ENCODE results near the gene RXRG. TPM values are rescaled to one million over a fixed set of nuclear protein-coding genes. Genes with fewer than 3 reads are reported as not detected.

RXRG gene
- polyA plus RNA-seq, 1 donor (not counting 4 experiments of a cell fraction or from before 2014, with no cell fraction given), result not detected

GRCh38 chr1:165416876-165417275 lies 28.1 kb downstream of the RXRG start:
- no peak overlapping the region for H3K4me2 ChIP-seq (ENCODE audit: control insufficient read depth, extremely low read depth, insufficient read depth, low read depth, low read length)
- H3K4me3 ChIP-seq (ENCODE audit: control insufficient read depth in 2 of 3, extremely low read depth in 1 of 3, insufficient read depth in 2 of 3, low read depth in 1 of 3, low read length in 3 of 3), result no peak overlapping the region
- H3K79me2 ChIP-seq (ENCODE audit: control insufficient read depth, insufficient read depth, low read length), result no peaks in the 10 kb centered on the region
- H3K9ac ChIP-seq (ENCODE audit: control insufficient read depth, extremely low read depth, insufficient read depth, low read length), result no peak overlapping the region
- H3K27ac ChIP-seq (ENCODE audit: control insufficient read depth, insufficient read depth, low read length), result no peak overlapping the region
- dilution Hi-C loops (cut with MboI; ENCODE audit: extremely low pct_ligation_motif_present, low sequenced_read_pairs), result no loop called here
- H3K9me3 ChIP-seq (ENCODE audit: control insufficient read depth, low read depth, low read length), result no peaks in the 10 kb centered on the region
- no peak overlapping the region for H2AFZ ChIP-seq (ENCODE audit: control insufficient read depth, low read length)
- DNase-seq (ENCODE audit: low read depth, low spot score), result no peak
- H3K36me3 ChIP-seq (ENCODE audit: control insufficient read depth in 2 of 2, extremely low read depth in 1 of 2, insufficient read depth in 2 of 2, low read length in 2 of 2), result no peaks in the 10 kb centered on the region
- H3K4me1 ChIP-seq (ENCODE audit: control insufficient read depth, extremely low read depth, insufficient read depth, low read length), result peaks cover 17% of the 10 kb centered on the region
- FAIRE-seq, result no peak
- H4K20me1 ChIP-seq (ENCODE audit: control insufficient read depth, extremely low read depth, insufficient read depth, low read length), result no peaks in the 10 kb centered on the region
- no peak for TF ChIP-seq EZH2 (IDR thresholded peaks at IDR 0.05; ENCODE audit: low read length)
- TF ChIP-seq, protein P1, sequence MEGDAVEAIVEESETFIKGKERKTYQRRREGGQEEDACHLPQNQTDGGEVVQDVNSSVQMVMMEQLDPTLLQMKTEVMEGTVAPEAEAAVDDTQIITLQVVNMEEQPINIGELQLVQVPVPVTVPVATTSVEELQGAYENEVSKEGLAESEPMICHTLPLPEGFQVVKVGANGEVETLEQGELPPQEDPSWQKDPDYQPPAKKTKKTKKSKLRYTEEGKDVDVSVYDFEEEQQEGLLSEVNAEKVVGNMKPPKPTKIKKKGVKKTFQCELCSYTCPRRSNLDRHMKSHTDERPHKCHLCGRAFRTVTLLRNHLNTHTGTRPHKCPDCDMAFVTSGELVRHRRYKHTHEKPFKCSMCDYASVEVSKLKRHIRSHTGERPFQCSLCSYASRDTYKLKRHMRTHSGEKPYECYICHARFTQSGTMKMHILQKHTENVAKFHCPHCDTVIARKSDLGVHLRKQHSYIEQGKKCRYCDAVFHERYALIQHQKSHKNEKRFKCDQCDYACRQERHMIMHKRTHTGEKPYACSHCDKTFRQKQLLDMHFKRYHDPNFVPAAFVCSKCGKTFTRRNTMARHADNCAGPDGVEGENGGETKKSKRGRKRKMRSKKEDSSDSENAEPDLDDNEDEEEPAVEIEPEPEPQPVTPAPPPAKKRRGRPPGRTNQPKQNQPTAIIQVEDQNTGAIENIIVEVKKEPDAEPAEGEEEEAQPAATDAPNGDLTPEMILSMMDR (optimal IDR thresholded peaks at IDR 0.05 in 1 of 3, IDR thresholded peaks at IDR 0.05 in 1 of 3, conservative IDR thresholded peaks at IDR 0.05 in 1 of 3; ENCODE audit: extremely low read depth in 1 of 3, insufficient read depth in 2 of 3, low read length in 3 of 3), result no peak
- peaks cover 4% of the 10 kb centered on the region for H3K27me3 ChIP-seq (ENCODE audit: control insufficient read depth, extremely low read depth, insufficient read depth, low read length)
- H3K9me1 ChIP-seq (ENCODE audit: control insufficient read depth, extremely low read depth, insufficient read depth, low read length), result no peaks in the 10 kb centered on the region

GRCh38 chr1:165415068-165415467 lies 29.9 kb downstream of the RXRG start:
- H3K27me3 ChIP-seq (ENCODE audit: control insufficient read depth, extremely low read depth, insufficient read depth, low read length), result peaks cover 13% of the 10 kb centered on the region
- no peak overlapping the region for H3K27ac ChIP-seq (ENCODE audit: control insufficient read depth, insufficient read depth, low read length)
- DNase-seq (ENCODE audit: low read depth, low spot score) (no peak), FAIRE-seq (no peak)
- no peaks in the 10 kb centered on the region for H3K36me3 ChIP-seq (ENCODE audit: control insufficient read depth in 2 of 2, extremely low read depth in 1 of 2, insufficient read depth in 2 of 2, low read length in 2 of 2)
- H3K4me1 ChIP-seq (ENCODE audit: control insufficient read depth, extremely low read depth, insufficient read depth, low read length), result peaks cover 4% of the 10 kb centered on the region
- no peak overlapping the region for H3K9ac ChIP-seq (ENCODE audit: control insufficient read depth, extremely low read depth, insufficient read depth, low read length)
- H4K20me1 ChIP-seq (ENCODE audit: control insufficient read depth, extremely low read depth, insufficient read depth, low read length), result no peaks in the 10 kb centered on the region
- TF ChIP-seq EZH2 (IDR thresholded peaks at IDR 0.05; ENCODE audit: low read length), result no peak
- no peak overlapping the region for H2AFZ ChIP-seq (ENCODE audit: control insufficient read depth, low read length)
- no peaks in the 10 kb centered on the region for H3K79me2 ChIP-seq (ENCODE audit: control insufficient read depth, insufficient read depth, low read length)
- no peak overlapping the region for H3K4me2 ChIP-seq (ENCODE audit: control insufficient read depth, extremely low read depth, insufficient read depth, low read depth, low read length)
- no peaks in the 10 kb centered on the region for H3K9me3 ChIP-seq (ENCODE audit: control insufficient read depth, low read depth, low read length)
- no peaks in the 10 kb centered on the region for H3K9me1 ChIP-seq (ENCODE audit: control insufficient read depth, extremely low read depth, insufficient read depth, low read length)
- no peak overlapping the region for H3K4me3 ChIP-seq (ENCODE audit: control insufficient read depth in 2 of 3, extremely low read depth in 1 of 3, insufficient read depth in 2 of 3, low read depth in 1 of 3, low read length in 3 of 3)
- dilution Hi-C loops (cut with MboI; ENCODE audit: extremely low pct_ligation_motif_present, low sequenced_read_pairs), result no loop called here

GRCh38 chr1:165414620-165415019 lies 30.3 kb downstream of the RXRG start:
- no peaks in the 10 kb centered on the region for H3K9me1 ChIP-seq (ENCODE audit: control insufficient read depth, extremely low read depth, insufficient read depth, low read length)
- TF ChIP-seq, protein P1 (optimal IDR thresholded peaks at IDR 0.05 in 1 of 3, IDR thresholded peaks at IDR 0.05 in 1 of 3, conservative IDR thresholded peaks at IDR 0.05 in 1 of 3; ENCODE audit: extremely low read depth in 1 of 3, insufficient read depth in 2 of 3, low read length in 3 of 3), result no peak
- no peak for TF ChIP-seq EZH2 (IDR thresholded peaks at IDR 0.05; ENCODE audit: low read length)

More at GRCh38 chr1:165414620-165415019, 30.3 kb downstream of the RXRG start:
- H3K27ac ChIP-seq (ENCODE audit: control insufficient read depth, insufficient read depth, low read length), result no peak overlapping the region
- dilution Hi-C loops (cut with MboI; ENCODE audit: extremely low pct_ligation_motif_present, low sequenced_read_pairs), result no loop called here
- DNase-seq (ENCODE audit: low read depth, low spot score) (no peak), FAIRE-seq (no peak)
- H3K9ac ChIP-seq (ENCODE audit: control insufficient read depth, extremely low read depth, insufficient read depth, low read length), result no peak overlapping the region
- H2AFZ ChIP-seq (ENCODE audit: control insufficient read depth, low read length), result no peak overlapping the region
- no peaks in the 10 kb centered on the region for H4K20me1 ChIP-seq (ENCODE audit: control insufficient read depth, extremely low read depth, insufficient read depth, low read length)
- H3K36me3 ChIP-seq (ENCODE audit: control insufficient read depth in 2 of 2, extremely low read depth in 1 of 2, insufficient read depth in 2 of 2, low read length in 2 of 2), result no peaks in the 10 kb centered on the region
- H3K79me2 ChIP-seq (ENCODE audit: control insufficient read depth, insufficient read depth, low read length), result no peaks in the 10 kb centered on the region
- no peak overlapping the region for H3K4me2 ChIP-seq (ENCODE audit: control insufficient read depth, extremely low read depth, insufficient read depth, low read depth, low read length)
- no peaks in the 10 kb centered on the region for H3K9me3 ChIP-seq (ENCODE audit: control insufficient read depth, low read depth, low read length)
- H3K4me1 ChIP-seq (ENCODE audit: control insufficient read depth, extremely low read depth, insufficient read depth, low read length), result no peaks in the 10 kb centered on the region
- H3K4me3 ChIP-seq (ENCODE audit: control insufficient read depth in 2 of 3, extremely low read depth in 1 of 3, insufficient read depth in 2 of 3, low read depth in 1 of 3, low read length in 3 of 3), result no peak overlapping the region
- peaks cover 14% of the 10 kb centered on the region for H3K27me3 ChIP-seq (ENCODE audit: control insufficient read depth, extremely low read depth, insufficient read depth, low read length)
